Right atrium auricular region (tissue), 2 donors: ENCODE data around the gene ACSF3. TPM values are rescaled to one million over a fixed set of nuclear protein-coding genes. Genes with fewer than 3 reads are reported as not detected.

Experiments
- DNase-seq: peaks from one replicate; pipeline ENCODE4 v3.0.0-alpha.2; 2019; ENCODE audit warnings: low spot score
- H3K27ac ChIP-seq, 2 donors: fragments of 200-600 bp; sonication (generic); 1 replicate in 1 of 2; 2 replicates in 1 of 2; pipeline ENCODE4 v1.5.1; 2016 to 2019
- H3K27me3 ChIP-seq, 2 donors: fragments of 200-600 bp; sonication (generic); one replicate each; pipeline versions ENCODE4 v1.5.1 to v1.6.0; 2017 to 2019
- H3K36me3 ChIP-seq: fragments of 200-600 bp; sonication (generic); one replicate; pipeline ENCODE4 v1.5.1; 2016
- H3K4me1 ChIP-seq, 2 donors: fragments of 200-600 bp; sonication (generic); one replicate each; pipeline versions ENCODE4 v1.5.1 to v1.6.0; 2017 to 2019
- H3K4me3 ChIP-seq, 2 donors: fragments of 200-600 bp; sonication (generic); 1 replicate in 1 of 2; 2 replicates in 1 of 2; pipeline ENCODE4 v1.5.1; 2017 to 2019; ENCODE audit warnings: mild to moderate bottlenecking in 1 of 2, moderate library complexity in 1 of 2
- H3K9me3 ChIP-seq, 2 donors: fragments of 200-600 bp; sonication (generic); one replicate each; pipeline ENCODE4 v1.5.1; 2019
- total RNA-seq, 2 donors: library from RNA; depleted of rRNA; stranded (reverse); fragments of >200 nt; gene quantifications; one replicate each; pipeline ENCODE4 v1.1.0, GENCODE V29; 2016
- TF ChIP-seq, protein P1 (sequence below), 2 donors: fragments of 200-600 bp; sonication (generic); IDR thresholded peaks; one replicate each; pipeline ENCODE4 v1.5.1; 2019; ENCODE audit warnings: antibody characterized with exemption in 2 of 2

The ACSF3 gene
- total RNA-seq, 2 donors from 2014 or later: 13.4 to 15.9 TPM

DNA sequence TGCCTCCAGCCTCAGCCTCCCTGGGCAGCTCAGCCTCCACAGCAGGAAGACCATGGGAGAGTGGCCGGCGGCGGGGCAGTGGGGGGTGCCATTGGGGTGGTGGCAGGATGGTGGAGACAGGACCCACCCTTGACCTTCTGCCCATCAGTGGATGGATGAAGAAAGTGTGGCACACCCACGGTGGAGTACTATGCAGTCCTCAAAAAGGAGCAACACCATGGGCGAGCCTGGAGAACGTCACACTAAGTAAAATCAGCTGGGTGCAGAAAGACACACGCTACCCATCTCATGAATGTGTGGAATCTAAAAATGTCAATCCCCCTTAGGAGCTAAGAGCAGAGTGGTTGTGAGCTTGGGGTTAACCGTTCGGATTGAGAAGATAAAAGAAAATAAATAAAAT, 34.8 kb upstream of the ACSF3 start:
- DNase-seq: no peak
- no peaks in the 10 kb centered on the region for H3K9me3 ChIP-seq
- H3K4me1 ChIP-seq: no peaks in the 10 kb centered on the region
- no peaks in the 10 kb centered on the region for H3K36me3 ChIP-seq
- H3K27ac ChIP-seq: no peak overlapping the region
- no peak overlapping the region for H3K4me3 ChIP-seq
- TF ChIP-seq, protein P1, sequence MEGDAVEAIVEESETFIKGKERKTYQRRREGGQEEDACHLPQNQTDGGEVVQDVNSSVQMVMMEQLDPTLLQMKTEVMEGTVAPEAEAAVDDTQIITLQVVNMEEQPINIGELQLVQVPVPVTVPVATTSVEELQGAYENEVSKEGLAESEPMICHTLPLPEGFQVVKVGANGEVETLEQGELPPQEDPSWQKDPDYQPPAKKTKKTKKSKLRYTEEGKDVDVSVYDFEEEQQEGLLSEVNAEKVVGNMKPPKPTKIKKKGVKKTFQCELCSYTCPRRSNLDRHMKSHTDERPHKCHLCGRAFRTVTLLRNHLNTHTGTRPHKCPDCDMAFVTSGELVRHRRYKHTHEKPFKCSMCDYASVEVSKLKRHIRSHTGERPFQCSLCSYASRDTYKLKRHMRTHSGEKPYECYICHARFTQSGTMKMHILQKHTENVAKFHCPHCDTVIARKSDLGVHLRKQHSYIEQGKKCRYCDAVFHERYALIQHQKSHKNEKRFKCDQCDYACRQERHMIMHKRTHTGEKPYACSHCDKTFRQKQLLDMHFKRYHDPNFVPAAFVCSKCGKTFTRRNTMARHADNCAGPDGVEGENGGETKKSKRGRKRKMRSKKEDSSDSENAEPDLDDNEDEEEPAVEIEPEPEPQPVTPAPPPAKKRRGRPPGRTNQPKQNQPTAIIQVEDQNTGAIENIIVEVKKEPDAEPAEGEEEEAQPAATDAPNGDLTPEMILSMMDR (IDR thresholded peaks at IDR 0.05): no peak
- H3K27me3 ChIP-seq: no peaks in the 10 kb centered on the region

DNA sequence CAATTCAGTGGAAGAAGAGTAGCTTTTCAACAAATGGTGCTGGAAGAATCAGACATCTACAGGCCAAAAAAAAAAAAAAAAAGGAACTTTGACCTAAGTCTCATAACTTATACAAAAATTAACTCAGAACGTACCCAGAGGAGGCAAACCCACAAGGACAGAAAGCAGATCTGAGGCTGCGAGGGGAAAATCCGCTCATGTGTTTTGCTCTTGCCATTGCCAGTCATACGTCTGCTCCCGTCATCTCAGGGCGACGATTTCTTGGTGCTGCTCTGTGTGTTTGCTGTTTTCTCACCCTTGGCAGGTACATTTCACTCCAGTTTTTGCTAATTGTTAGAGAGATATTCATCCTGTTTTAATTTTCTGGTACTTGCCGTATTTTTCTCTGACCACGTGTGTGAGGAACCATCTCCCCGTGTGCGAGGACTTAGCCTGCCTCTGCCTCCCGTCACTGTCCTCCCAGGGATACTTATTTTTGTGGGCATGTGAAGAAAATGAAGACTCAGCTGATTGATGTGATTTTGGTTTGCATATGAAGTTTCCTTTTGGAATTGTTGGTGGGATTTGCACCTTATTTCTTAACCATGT, 33.4 kb upstream of the ACSF3 start:
- H3K27me3 ChIP-seq: no peaks in the 10 kb centered on the region
- no peaks in the 10 kb centered on the region for H3K4me1 ChIP-seq
- DNase-seq: no peak
- no peaks in the 10 kb centered on the region for H3K9me3 ChIP-seq
- H3K4me3 ChIP-seq: no peak overlapping the region
- TF ChIP-seq, protein P1 (IDR thresholded peaks at IDR 0.05): no peak
- no peaks in the 10 kb centered on the region for H3K36me3 ChIP-seq
- H3K27ac ChIP-seq: no peak overlapping the region

DNA sequence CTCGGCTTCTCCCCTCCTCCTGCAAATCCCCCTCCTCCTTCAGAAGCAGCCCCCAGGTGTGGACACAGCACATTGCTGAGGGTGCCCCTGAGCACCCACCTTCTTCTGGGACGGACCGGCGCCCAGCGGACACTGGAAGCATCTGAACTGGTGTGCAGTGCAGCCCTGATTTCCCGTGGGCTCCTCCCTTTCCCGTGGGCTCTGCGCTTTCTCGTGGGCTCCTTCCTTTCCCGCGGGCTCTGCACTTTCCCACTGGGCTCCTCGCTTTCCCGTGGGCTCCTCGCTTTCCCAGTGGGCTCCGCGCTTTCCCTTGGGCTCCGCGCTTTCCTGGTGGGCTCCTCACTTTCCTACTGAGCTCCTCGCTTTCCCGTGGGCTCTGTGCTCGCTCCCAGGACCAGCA, 32.6 kb upstream of the ACSF3 start:
- H3K36me3 ChIP-seq: no peaks in the 10 kb centered on the region
- H3K27ac ChIP-seq: no peak overlapping the region
- no peaks in the 10 kb centered on the region for H3K27me3 ChIP-seq
- no peak overlapping the region for H3K4me3 ChIP-seq
- no peak for DNase-seq
- TF ChIP-seq, protein P1 (IDR thresholded peaks at IDR 0.05): no peak
- no peaks in the 10 kb centered on the region for H3K4me1 ChIP-seq
- no peaks in the 10 kb centered on the region for H3K9me3 ChIP-seq

DNA sequence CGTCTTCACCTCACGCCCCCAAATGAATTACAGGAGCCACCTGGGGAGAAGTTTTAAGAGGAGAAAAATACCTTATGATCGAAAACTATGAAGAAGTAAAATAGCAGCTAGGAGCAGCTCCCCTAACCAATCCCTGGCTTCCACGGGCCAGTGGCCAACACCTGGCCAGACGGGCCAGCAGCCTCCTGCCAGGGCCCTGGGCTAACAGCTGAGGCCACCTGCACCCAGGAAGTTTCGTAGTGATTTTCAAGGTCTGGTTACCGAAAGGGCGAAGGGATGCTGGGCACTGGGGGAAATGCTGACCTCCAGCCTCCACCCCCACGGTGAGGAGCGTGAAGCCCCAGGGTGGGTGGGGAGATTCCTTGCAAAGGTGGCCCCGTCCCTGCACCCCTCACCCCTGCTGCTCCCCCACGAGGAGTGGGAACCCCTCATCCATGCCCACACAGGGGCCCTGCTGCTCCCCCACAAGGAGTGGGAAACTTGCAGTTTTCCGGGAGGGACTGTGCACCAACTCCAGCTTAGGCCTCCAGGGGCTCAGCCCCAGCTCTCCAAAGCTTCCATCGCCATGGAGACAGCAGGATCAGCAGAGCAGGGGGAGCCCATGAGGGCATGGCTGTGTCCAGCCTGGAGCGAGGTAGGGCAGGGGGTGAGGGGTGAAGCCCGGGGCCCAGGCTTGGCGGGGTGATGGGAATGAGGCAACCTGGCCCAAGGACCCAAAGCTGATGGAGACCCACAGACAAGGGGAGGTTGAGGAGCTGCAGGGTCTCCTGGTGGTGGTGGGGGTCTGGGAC, 31.9 kb upstream of the ACSF3 start:
- no peak for DNase-seq
- TF ChIP-seq, protein P1 (IDR thresholded peaks at IDR 0.05): no peak
- Histone ChIP-seq H3K9me3 (no peaks in the 10 kb centered on the region), H3K36me3 (no peaks in the 10 kb centered on the region), H3K4me1 (no peaks in the 10 kb centered on the region), H3K27me3 (no peaks in the 10 kb centered on the region), H3K4me3 (no peak overlapping the region), H3K27ac (no peak overlapping the region)

DNA sequence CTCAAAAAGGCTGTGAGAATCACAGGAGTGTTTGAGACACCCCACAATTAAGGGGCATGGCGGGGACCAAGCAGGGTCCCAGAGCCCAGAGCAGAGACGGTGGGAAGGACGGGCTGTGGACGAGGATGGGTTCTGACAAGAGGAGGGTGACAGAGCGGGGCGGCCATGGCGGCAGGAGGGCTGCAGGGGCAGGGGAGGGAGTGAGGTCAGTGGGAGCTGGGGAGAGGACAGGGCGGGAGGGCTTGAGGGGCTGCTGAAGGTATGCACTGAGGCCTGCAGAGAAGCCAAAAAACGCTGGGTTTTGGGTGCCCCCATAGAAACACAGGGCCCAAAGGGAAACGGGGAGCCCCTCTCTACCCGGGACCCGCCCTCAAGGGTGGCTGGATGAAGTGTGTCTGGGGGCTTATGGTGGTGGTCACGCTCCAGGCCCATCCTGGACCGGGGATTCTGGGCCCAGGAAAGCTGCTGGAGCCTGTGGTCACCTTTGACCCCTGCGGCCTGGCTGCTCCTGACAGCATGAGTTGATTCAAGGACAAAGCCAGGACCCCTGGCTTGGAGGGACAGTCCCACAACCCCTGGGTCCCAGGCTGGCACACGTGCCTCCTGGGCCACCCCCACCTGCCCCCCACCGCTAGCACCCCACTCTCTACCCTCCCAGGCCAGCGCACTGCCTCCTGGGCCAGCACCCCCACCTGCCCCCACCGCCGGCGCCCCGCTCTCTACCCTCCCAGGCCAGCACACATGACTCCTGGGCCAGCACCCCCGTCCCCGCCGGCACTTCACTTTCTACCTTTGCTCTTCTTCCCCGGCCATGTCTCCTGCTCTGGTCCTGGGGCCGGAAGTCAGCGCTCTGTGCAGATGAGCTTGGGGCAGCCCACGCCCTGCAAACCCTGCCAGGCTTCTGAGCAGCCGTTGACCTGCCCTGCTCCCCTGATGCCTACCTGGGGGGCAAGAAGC, 31.0 kb upstream of the ACSF3 start:
- no peak overlapping the region for H3K4me3 ChIP-seq

More for the DNA sequence above, 31.0 kb upstream of the ACSF3 start:
- H3K4me1 ChIP-seq: no peaks in the 10 kb centered on the region
- no peak for DNase-seq
- no peak overlapping the region for H3K27ac ChIP-seq
- no peaks in the 10 kb centered on the region for H3K36me3 ChIP-seq
- TF ChIP-seq, protein P1 (IDR thresholded peaks at IDR 0.05): no peak
- no peaks in the 10 kb centered on the region for H3K9me3 ChIP-seq
- H3K27me3 ChIP-seq: no peaks in the 10 kb centered on the region
